Stimulated activated CD8-positive, alpha-beta memory T cell treated with anti-CD3 and anti-CD28 coated beads, Interleukin-7, amount 100 ng/mL, for 48 hours (primary cell): ENCODE measurements around the gene ADGRD1.
"Not testable (repeated sequence)": the region's sequence is repeated elsewhere in the genome, so short reads cannot be mapped to it uniquely, and the experiment has no call there.

Experiments
- DNase-seq, 2 donors: peaks; one replicate each; pipeline ENCODE4 v3.0.0-alpha.2; 2020; ENCODE audit warnings: low read depth in 1 of 2; ENCODE audit errors: extremely low read depth in 1 of 2

ADGRD1 gene

GRCh38 chr12:131113568-131114270 lies 160.0 kb downstream of the ADGRD1 start:
- no peak for DNase-seq

DNA sequence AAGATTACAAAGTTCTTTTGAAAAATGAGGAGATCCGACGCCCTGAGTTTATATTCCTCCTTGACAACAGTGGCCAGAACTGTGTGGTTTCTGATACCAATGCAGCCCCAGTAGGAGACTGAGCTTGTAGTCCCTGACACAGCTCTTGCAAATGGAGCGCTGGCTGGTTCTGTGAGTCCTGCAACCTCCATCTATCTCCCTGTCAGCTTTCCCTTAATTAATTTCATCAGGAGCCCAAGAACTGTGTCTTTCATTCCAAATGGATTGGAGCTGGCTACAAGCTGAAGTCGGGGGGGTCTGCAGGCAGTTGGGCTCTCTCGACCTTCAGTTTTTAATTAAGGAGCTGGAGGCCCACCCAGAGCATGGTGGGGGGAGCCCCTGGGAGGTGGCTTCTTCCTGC lies 160.6 kb downstream of the ADGRD1 start:
- no peak for DNase-seq

DNA sequence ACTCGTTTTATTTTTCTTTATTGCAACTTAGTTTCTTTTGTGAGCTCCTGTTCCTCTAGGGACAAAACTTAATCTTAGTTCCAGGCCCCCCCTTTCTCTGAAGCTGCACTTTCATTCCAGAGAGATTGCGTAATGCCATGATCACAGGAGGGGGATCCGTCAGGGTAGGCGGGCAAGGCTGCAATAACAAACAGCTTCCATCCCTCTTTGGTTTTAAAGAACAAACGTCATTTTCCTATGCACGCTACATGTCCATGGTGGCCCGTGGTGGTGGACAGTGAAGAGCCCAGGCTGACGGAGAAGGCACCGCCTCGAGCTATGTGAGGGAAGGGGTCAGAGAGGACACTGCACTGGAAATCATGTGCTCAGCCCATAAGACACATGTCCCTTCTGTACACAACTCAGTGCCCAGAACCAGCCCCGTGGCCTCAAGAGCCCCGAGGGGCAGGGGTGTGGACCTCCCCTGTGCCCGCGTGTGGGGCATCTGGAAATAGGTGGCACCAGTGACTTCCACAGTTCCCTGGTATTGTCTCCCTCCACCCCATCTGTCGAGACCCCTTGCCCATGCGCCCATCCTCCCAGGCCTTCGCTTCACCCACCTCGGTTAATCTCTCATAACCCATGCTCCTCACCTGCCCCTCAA lies 161.4 kb downstream of the ADGRD1 start:
- no peak for DNase-seq

- no peak for DNase-seq
These were observed 162.2 kb downstream of the ADGRD1 start for GRCh38 chr12:131115766-131116467.

- no peak for DNase-seq
These were observed 162.9 kb downstream of the ADGRD1 start for GRCh38 chr12:131116468-131117117.

- no peak for DNase-seq
These were observed 163.9 kb downstream of the ADGRD1 start for GRCh38 chr12:131117438-131118245.

- no peak for DNase-seq
These were observed 164.7 kb downstream of the ADGRD1 start for GRCh38 chr12:131118371-131118770.

DNA sequence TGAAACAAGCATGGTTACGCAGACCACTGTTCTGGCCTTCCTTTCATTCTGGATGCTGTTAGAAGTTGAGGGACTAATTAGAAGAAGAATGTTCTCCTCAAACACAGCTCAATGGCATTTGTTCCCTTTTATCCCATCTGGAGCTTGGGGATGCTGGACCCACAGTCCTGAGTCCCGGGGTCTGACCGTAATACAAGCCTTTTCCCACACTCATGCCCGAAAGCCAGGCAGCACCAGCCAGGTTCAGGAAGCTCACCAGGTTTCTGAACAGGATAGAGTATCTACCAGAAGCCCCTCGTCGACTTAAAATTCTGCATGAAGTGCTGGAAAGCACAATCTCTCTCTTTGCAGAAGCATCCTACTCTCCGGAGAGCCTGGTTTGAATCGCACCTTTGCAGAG lies 165.6 kb downstream of the ADGRD1 start:
- DNase-seq, result not testable (repeated sequence)

DNA sequence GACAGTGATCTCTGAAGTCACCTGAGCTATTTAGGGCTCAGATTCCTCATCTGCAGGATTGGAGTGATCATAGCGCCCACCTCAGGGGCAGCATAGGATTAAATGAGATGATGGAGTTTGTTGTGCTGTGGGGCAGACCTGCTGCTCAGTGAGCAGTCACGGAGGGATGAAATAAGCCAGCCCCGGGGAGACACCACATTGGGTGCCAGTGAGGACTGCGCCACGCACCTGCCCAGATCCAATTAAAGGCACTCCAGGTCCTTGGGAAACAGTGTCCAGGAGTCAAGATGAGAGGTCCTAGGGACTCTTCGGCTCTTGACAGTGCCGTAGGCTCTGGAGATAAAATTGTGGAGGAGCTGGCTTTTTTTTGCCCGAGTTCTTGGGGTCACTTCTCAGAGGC lies 166.2 kb downstream of the ADGRD1 start:
- DNase-seq, result no peak

GRCh38 chr12:131120831-131121271 lies 167.1 kb downstream of the ADGRD1 start:
- no peak for DNase-seq

DNA sequence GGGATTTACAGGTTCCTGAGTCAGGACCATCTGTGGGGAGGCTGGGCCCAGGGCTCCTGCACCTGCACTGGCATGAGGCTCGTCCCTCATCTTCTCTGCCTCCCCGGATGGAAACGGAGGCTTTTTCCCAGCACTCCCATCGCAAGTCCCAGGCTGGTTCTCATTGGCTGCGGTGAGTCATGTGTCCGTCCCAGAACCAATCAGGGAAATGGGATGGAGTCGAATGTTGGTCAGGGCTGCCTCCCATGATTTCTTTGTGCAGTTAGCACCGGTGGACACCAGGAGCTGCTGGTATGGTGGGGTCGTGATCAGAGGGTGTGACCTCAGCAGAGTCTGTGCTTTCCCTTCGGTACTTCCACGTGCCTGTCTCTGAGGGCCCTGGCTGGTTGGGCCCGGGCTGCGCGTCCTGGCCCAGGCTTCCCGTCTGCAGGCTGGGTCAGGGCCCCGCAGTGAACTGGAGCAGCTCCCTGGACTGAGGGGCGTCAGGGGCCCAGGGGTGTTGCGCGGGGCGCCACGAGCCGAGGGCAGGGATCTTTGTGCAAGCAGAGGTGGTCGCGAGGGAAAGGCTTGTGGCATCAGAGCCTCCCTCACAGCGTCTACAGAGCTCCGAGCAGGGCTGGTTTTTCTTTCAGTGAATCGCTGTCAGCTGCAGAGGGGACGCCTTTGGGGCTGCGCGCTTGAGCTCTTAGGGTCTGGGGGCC lies 168.1 kb downstream of the ADGRD1 start:
- no peak for DNase-seq

DNA sequence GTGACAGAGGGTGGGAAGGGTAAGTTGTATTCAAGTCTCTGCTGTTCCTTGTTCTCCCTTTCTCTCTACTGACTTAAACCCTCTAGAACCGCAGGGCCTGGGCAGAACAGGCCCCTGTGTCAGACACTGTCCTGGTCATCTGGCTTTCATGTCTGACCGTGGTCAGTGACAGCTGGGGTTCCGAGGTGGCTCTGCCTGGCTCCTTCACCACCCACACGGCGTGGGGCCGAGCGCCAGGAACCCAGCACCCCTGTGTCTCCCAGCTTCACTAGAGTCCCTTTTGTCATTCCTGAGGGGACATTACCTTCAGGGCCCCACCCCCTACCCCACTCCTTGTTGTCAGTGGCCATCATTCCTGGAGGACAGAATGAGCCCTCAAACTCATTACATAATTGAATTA lies 168.9 kb downstream of the ADGRD1 start:
- DNase-seq, result no peak

DNA sequence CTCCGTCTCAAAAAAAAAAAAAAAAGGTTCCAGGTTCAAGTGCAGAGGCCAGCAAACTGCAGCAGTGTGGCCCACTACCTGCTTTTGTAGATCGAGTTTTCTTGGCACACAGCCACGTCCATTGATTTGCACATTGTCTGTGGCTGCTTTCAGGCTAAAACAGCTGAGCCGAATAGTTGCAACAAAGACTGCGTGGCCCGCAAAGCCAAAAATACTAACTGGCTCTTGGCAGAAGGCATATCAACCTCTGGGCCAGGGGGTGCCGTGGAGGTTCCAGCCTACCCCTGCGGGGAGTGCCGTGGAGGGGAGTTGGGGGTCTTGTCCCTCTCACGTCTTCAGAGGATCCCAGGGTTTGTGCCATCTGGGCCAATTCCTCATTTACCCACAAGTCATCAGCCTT lies 170.1 kb downstream of the ADGRD1 start:
- no peak for DNase-seq

GRCh38 chr12:131124487-131125280 lies 171.0 kb downstream of the ADGRD1 start:
- no peak for DNase-seq

DNA sequence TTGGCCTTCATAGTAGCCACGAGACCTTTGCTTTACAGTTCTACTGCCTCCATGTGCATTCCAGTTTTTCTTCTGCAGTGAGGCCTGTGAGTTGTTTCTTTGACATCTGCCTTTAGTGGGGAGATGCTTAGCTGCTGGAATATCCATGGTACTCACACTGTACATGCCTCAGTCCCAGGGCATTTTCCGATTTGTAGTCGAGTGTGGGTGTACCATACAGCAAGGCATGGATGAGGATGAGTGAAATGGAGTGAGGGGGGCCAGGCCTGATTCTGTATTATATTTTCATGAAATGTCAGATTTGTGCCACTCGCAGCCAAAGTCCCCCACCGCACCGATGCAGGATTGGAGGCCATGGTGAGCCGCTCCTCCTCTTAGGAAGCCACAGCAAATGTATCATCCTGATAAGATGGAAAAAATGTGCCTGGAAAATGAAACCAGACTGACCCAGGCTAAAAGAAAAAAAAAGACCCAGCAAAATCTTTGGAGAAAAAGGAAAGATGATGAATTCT lies 173.0 kb downstream of the ADGRD1 start:
- DNase-seq, result no peak

DNA sequence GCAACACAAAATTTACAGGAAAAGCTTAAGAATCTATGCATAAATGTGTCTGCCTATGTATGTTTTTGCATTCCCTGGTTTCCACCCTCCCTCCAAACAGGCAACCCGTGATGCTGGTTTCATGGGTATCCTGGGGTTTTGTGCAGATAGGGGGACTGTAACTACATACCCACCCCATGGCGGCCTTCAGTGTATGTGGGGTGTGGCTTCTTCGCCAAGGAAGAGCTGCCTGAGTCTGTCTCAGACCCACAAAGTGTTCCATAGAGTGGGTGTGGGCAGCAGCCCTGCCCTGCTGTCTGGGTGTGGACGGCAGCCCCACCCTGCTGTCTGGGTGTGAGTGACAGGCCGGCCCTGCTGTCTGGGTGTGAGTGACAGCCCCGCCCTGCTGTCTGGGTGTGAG lies 174.8 kb downstream of the ADGRD1 start:
- DNase-seq, result no peak

- not testable (repeated sequence) for DNase-seq
These were observed 175.4 kb downstream of the ADGRD1 start for GRCh38 chr12:131128966-131129619.

GRCh38 chr12:131129839-131130238 lies 176.1 kb downstream of the ADGRD1 start:
- DNase-seq, result no peak
